Stimulated activated CD8-positive, alpha-beta memory T cell treated with anti-CD3 and anti-CD28 coated beads, Interleukin-15, amount 100 ng/mL, for 1 hour (primary cell): ENCODE measurements around the gene L1CAM.

Experiments
- DNase-seq: peaks from one replicate; pipeline ENCODE4 v3.0.0-alpha.2; 2020; ENCODE audit warnings: low read depth

The L1CAM gene

GRCh38 chrX:153902385-153902784 lies 16.4 kb upstream of the L1CAM start:
- DNase-seq: no peak

- DNase-seq: no peak
Observed at GRCh38 chrX:153901753-153902140, 15.8 kb upstream of the L1CAM start.

GRCh38 chrX:153900831-153901752 lies 15.1 kb upstream of the L1CAM start:
- no peak for DNase-seq

GRCh38 chrX:153897899-153898298 lies 11.9 kb upstream of the L1CAM start:
- no peak for DNase-seq

- DNase-seq: no peak
Observed at GRCh38 chrX:153889123-153889522, 3.1 kb upstream of the L1CAM start.

GRCh38 chrX:153888344-153888743 lies 2.4 kb upstream of the L1CAM start:
- DNase-seq: no peak

- DNase-seq: no peak
Observed at GRCh38 chrX:153887385-153887784, 1.4 kb upstream of the L1CAM start.

- no peak for DNase-seq
Observed at GRCh38 chrX:153886915-153887314, 942 bp upstream of the L1CAM start.

GRCh38 chrX:153885208-153885787 lies 675 bp downstream of the L1CAM start:
- no peak for DNase-seq

- DNase-seq: no peak
Observed at GRCh38 chrX:153884590-153884989, 1.4 kb downstream of the L1CAM start.

- DNase-seq: no peak
Observed at GRCh38 chrX:153884136-153884535, 1.8 kb downstream of the L1CAM start.

GRCh38 chrX:153883163-153883843 lies 2.7 kb downstream of the L1CAM start:
- no peak for DNase-seq

- DNase-seq: no peak
Observed at GRCh38 chrX:153882557-153882956, 3.4 kb downstream of the L1CAM start.

- DNase-seq: no peak
Observed at GRCh38 chrX:153882086-153882498, 3.9 kb downstream of the L1CAM start.

GRCh38 chrX:153881281-153881680 lies 4.7 kb downstream of the L1CAM start:
- DNase-seq: no peak

- DNase-seq: no peak
Observed at GRCh38 chrX:153880440-153880815, 5.5 kb downstream of the L1CAM start.

- no peak for DNase-seq
Observed at GRCh38 chrX:153879741-153880439, 6.1 kb downstream of the L1CAM start.

- no peak for DNase-seq
Observed at GRCh38 chrX:153878969-153879653, 6.9 kb downstream of the L1CAM start.

GRCh38 chrX:153878345-153878744 lies 7.6 kb downstream of the L1CAM start:
- no peak for DNase-seq

GRCh38 chrX:153877571-153878261 lies 8.3 kb downstream of the L1CAM start:
- no peak for DNase-seq

- DNase-seq: no peak
Observed at GRCh38 chrX:153876112-153876491, 9.9 kb downstream of the L1CAM start.
